K562 (cell line): Measurements from ENCODE around the gene PHLDB2. TPM values are rescaled to one million over a fixed set of nuclear protein-coding genes. Genes with fewer than 3 reads are reported as not detected.

ENCODE experiments used
- ATAC-seq: fragments of 200-7000 bp; cut with Tn5 transposase; 3 replicates; pipeline ENCODE4 v1.9.1; 2020; ENCODE audit warnings: moderate library complexity
- BruUV-seq: library from RNA; stranded (reverse); fragments of 400-500 nt; replicated peaks from 2 replicates; lab custom pipeline; 2021; lab: Mats Ljungman, UMichigan
- CTCF ChIA-PET: fragments of 300-600 bp; formaldehyde crosslinking; extraction: SDS; loops from one replicate; lab custom pipeline; 2021; ENCODE audit warnings: low intra/inter-chr PET ratio; lab: Yijun Ruan, JAX
- POLR2A ChIA-PET: fragments of 300-600, 350-650 bp; sonication (Branson Sonifier 250); formaldehyde crosslinking; extraction: SDS; loops from one replicate; lab custom pipeline; 2021; ENCODE audit warnings: antibody characterized with exemption, inconsistent platforms; lab: Yijun Ruan, JAX
- DNase-seq, 4 experiments: peaks; one replicate each; pipeline versions ENCODE4 v3.0.0 to v3.0.0-alpha.2; 2011 to 2018; ENCODE audit warnings: low spot score in 3 of 4, mixed read lengths in 3 of 4; ENCODE audit errors: extremely low read depth in 1 of 4
- FAIRE-seq: peaks from 2 replicates; lab custom pipeline; 2011; peaks lifted over from hg19 to GRCh38; lab: Jason Lieb, UNC
- H2AFZ ChIP-seq: 2 replicates; pipeline ENCODE4 v1.6.0; 2011; ENCODE audit warnings: low read depth, low read length, control low read depth, inconsistent platforms
- H3K27ac ChIP-seq: fragments of 200-600 bp; 3 replicates; pipeline ENCODE4 v1.8.0; 2011; ENCODE audit warnings: low read depth, mild to moderate bottlenecking, control low read depth, inconsistent platforms, low read length, moderate library complexity, mixed read lengths; ENCODE audit errors: extremely low read depth
- H3K27me3 ChIP-seq, 2 experiments: fragments of 300-600 bp in 1 of 2; 2 replicates in 1 of 2; 3 replicates in 1 of 2; pipeline versions ENCODE4 v1.6.0 to v1.8.0; 2011; ENCODE audit warnings: inconsistent platforms in 2 of 2, low read length in 2 of 2, mild to moderate bottlenecking in 1 of 2, mixed read lengths in 1 of 2, moderate library complexity in 1 of 2; ENCODE audit not compliant: control insufficient read depth in 2 of 2, insufficient read depth in 2 of 2
- H3K36me3 ChIP-seq: fragments of 300-600 bp; 3 replicates; pipeline ENCODE4 v1.8.0; 2011; ENCODE audit warnings: mild to moderate bottlenecking, low read length, inconsistent platforms; ENCODE audit not compliant: control insufficient read depth, insufficient read depth
- H3K4me1 ChIP-seq, 2 experiments: fragments of 200-600 bp in 1 of 2; replicated peaks in 1 of 2; 2 replicates in 1 of 2; 3 replicates in 1 of 2; pipeline versions ENCODE4 v1.5.1 to v1.8.0; 2011; ENCODE audit warnings: inconsistent platforms in 2 of 2, low read length in 2 of 2, mild to moderate bottlenecking in 1 of 2, mixed read lengths in 1 of 2, moderate library complexity in 1 of 2; ENCODE audit not compliant: control insufficient read depth in 2 of 2, insufficient read depth in 2 of 2
- H3K4me2 ChIP-seq: 2 replicates; pipeline ENCODE4 v1.6.1; 2011; ENCODE audit warnings: low read length, control low read depth, inconsistent platforms, mixed read lengths; ENCODE audit not compliant: insufficient read depth
- H3K4me3 ChIP-seq: fragments of 200-600 bp; sonication (generic), shearing (Covaris generic); 2 replicates; pipeline ENCODE4 v1.5.1; 2016; ENCODE audit warnings: control low read depth, inconsistent platforms
- H3K79me2 ChIP-seq: fragments of 200-600 bp; 3 replicates; pipeline ENCODE4 v1.8.0; 2011; ENCODE audit warnings: low read length, inconsistent platforms; ENCODE audit not compliant: control insufficient read depth, insufficient read depth
- H3K9ac ChIP-seq, 2 experiments: 2 replicates each; pipeline versions ENCODE4 v1.6.0 to v1.6.1; 2011; ENCODE audit warnings: low read depth in 2 of 2, low read length in 2 of 2, control low read depth in 1 of 2, inconsistent platforms in 1 of 2, mild to moderate bottlenecking in 1 of 2, mixed read lengths in 1 of 2; ENCODE audit not compliant: insufficient read depth in 1 of 2
- H3K9me1 ChIP-seq: one replicate; pipeline ENCODE4 v1.6.0; 2011; ENCODE audit warnings: inconsistent platforms, mild to moderate bottlenecking, low read length, moderate library complexity; ENCODE audit not compliant: control insufficient read depth, insufficient read depth
- H3K9me3 ChIP-seq: replicated peaks from 2 replicates; pipeline ENCODE4 v1.5.1; 2011; ENCODE audit warnings: low read depth, low read length, inconsistent platforms; ENCODE audit not compliant: control insufficient read depth, insufficient read depth
- H4K20me1 ChIP-seq: replicated peaks from 2 replicates; pipeline ENCODE4 v1.6.1; 2011; ENCODE audit warnings: low read length, inconsistent platforms, mixed read lengths; ENCODE audit not compliant: control insufficient read depth, insufficient read depth
- ARID1B ChIP-seq: fragments of 450-650 bp; IDR thresholded peaks from 2 replicates; pipeline ENCODE4 v1.6.1; 2016; ENCODE audit warnings: antibody characterized with exemption, mild to moderate bottlenecking, inconsistent platforms
- CXXC5 ChIP-seq: fragments of 250-450 bp; sonication (Bioruptor Pico); IDR thresholded peaks from 2 replicates; pipeline ENCODE4 v1.8.0; 2022; ENCODE audit warnings: inconsistent platforms, mild to moderate bottlenecking, moderate library complexity
- ELF2 ChIP-seq: fragments of 250-450 bp; sonication (Bioruptor Pico); IDR thresholded peaks from 2 replicates; pipeline ENCODE4 v1.5.0; 2021; ENCODE audit warnings: mild to moderate bottlenecking
- HDAC1 ChIP-seq, 2 experiments: fragments of 450-650 bp; IDR thresholded peaks; 2 replicates each; pipeline ENCODE4 v1.6.1; 2016 to 2017; ENCODE audit warnings: inconsistent platforms in 1 of 2, mild to moderate bottlenecking in 1 of 2, moderate library complexity in 1 of 2
- NR4A1 ChIP-seq, 2 experiments: fragments of 250-450 bp in 1 of 2; fragments of 450-650 bp in 1 of 2; sonication (Bioruptor Pico) in 1 of 2; IDR thresholded peaks; 2 replicates each; pipeline versions ENCODE4 v1.4.0 to v1.6.1; 2016 to 2020; ENCODE audit warnings: mild to moderate bottlenecking in 2 of 2, missing compliant biosample characterization in 1 of 2, missing genetic modification characterization in 1 of 2, moderate library complexity in 1 of 2
- RERE ChIP-seq: sonication (generic); formaldehyde crosslinking; IDR thresholded peaks from 2 replicates; pipeline ENCODE4 v1.8.0; 2023; ENCODE audit warnings: missing genetic modification reagents, mild to moderate bottlenecking, borderline replicate concordance
- SMARCC2 ChIP-seq: fragments of 450-650 bp; IDR thresholded peaks from 2 replicates; pipeline ENCODE4 v1.6.1; 2017; ENCODE audit warnings: antibody characterized with exemption, moderate library complexity, mild to moderate bottlenecking, low read depth
- ZNF121 ChIP-seq: sonication (generic); formaldehyde crosslinking; conservative IDR thresholded peaks from 2 replicates; pipeline ENCODE4 v1.8.0; 2022; ENCODE audit warnings: missing genetic modification reagents
- ZNF143 ChIP-seq: sonication (generic); formaldehyde crosslinking; IDR thresholded peaks from 2 replicates; pipeline ENCODE4 v1.9.0; 2022; ENCODE audit warnings: mild to moderate bottlenecking, missing genetic modification reagents
- ZNF551 ChIP-seq: fragments of 250-450 bp; sonication (Bioruptor Pico); IDR thresholded peaks from 2 replicates; pipeline ENCODE4 v1.5.0; 2021; ENCODE audit warnings: mild to moderate bottlenecking, moderate library complexity
- WGBS: fragments of 100-300 bp; shearing (Covaris generic); methylation state at CpG from one replicate; pipeline ENCODE4 v1.1.6; 2016; ENCODE audit warnings: low coverage, mixed read lengths; ENCODE audit not compliant: insufficient coverage; ENCODE audit errors: missing lambda C conversion rate; 5-methylcytosine and 5-hydroxymethylcytosine counted together
- in situ Hi-C: fragments of 300-500 bp; cut with MboI; formaldehyde crosslinking; loops from 4 replicates; pipeline ENCODE4 v1.15.0; 2018; ENCODE audit warnings: inconsistent platforms, mixed read lengths
- intact Hi-C: fragments of 100-400 bp; cut with micrococcal nuclease; formaldehyde crosslinking; loops from 2 replicates; pipeline ENCODE4 v1.14.2; 2022
- polyA plus RNA-seq, 8 experiments: library from polyadenylated mRNA; depleted of rRNA in 4 of 8; stranded (reverse) in 5 of 8; unstranded in 3 of 8; fragments of >200 nt; fragmentation: Nextera tagmentation in 2 of 8; fragmentation: Illumina TruSeq in 1 of 8; extraction: Ambion mirVana in 2 of 8; extraction: Trizol in 1 of 8; gene quantifications; 2 replicates each; pipeline versions ENCODE4 v1.2.1 to v1.2.3, GENCODE V29; 2011 to 2014; ENCODE audit warnings: inconsistent platforms in 1 of 8, missing spikeins in 1 of 8
- total RNA-seq, 7 experiments: library from RNA; depleted of rRNA in 6 of 7; stranded (reverse); fragments of >200 nt in 6 of 7; fragmentation: Illumina TruSeq in 2 of 7; extraction: Trizol in 2 of 7; gene quantifications; 2 replicates each; pipeline versions ENCODE4 v1.2.1 to v1.2.3, GENCODE V29; 2011 to 2021; ENCODE audit warnings: low replicate concordance in 1 of 7

PHLDB2 gene
- total and polyA plus RNA-seq, 9 of the 15 experiments (the other 6 are each of a cell fraction or from before 2014, with no cell fraction given): 0.04 TPM; not detected in 8

GRCh38 chr3:111882194-111882593 is 23.1 kb downstream of the PHLDB2 start:
- no peak for ATAC-seq
- ChIA-PET POLR2A (no interaction called here), CTCF (no interaction called here)
- H3K9me3 ChIP-seq: no peaks in the 10 kb centered on the region
- H3K36me3 ChIP-seq: no peaks in the 10 kb centered on the region
- no TSS peak for BruUV-seq
- DNase-seq: no peak
- in situ Hi-C loops: no loop called here
- H3K4me1 ChIP-seq: no peaks in the 10 kb centered on the region
- H3K9ac ChIP-seq: no peak overlapping the region
- no peaks in the 10 kb centered on the region for H3K27me3 ChIP-seq
- TF ChIP-seq ELF2 (CRISPR knock-in tag) (no peak), ARID1B (no peak), ZNF121 (CRISPR knock-in tag) (no peak), SMARCC2 (no peak), ZNF143 (CRISPR knock-in tag) (no peak), HDAC1 (IDR thresholded peaks at IDR 0.05) (no peak), CXXC5 (CRISPR knock-in tag) (no peak), RERE (no peak), NR4A1 (CRISPR knock-in tag; IDR thresholded peaks at IDR 0.05) (no peak), NR4A1 (tag; IDR thresholded peaks at IDR 0.05) (no peak), ZNF551 (CRISPR knock-in tag) (no peak)
- no peaks in the 10 kb centered on the region for H3K9me1 ChIP-seq
- 0% methylated on average over 2 of the region's 2 CpGs for WGBS
- no peak overlapping the region for H3K4me3 ChIP-seq
- H4K20me1 ChIP-seq: no peaks in the 10 kb centered on the region
- no peak overlapping the region for H2AFZ ChIP-seq
- intact Hi-C loops: no loop called here
- FAIRE-seq: no peak
- no peak overlapping the region for H3K4me2 ChIP-seq
- no peak overlapping the region for H3K27ac ChIP-seq
- no peaks in the 10 kb centered on the region for H3K79me2 ChIP-seq
